H1 (cell line): ENCODE data around the gene DNAI1. TPM values are rescaled to one million over a fixed set of nuclear protein-coding genes. Genes with fewer than 3 reads are reported as not detected.

Experiments used
- PHF8 ChIP-seq: fragments of 200-600 bp; sonication (generic); conservative IDR thresholded peaks from 2 replicates; pipeline ENCODE4 v1.7.1; 2012; ENCODE audit warnings: low read depth, mild to moderate bottlenecking, inconsistent platforms, low read length, moderate library complexity
- POU5F1 ChIP-seq: IDR thresholded peaks from 2 replicates; pipeline ENCODE4 v1.6.1; 2011; ENCODE audit warnings: low read depth, mild to moderate bottlenecking, low read length, moderate library complexity
- RXRA ChIP-seq: IDR thresholded peaks from 2 replicates; pipeline ENCODE4 v1.6.1; 2011; ENCODE audit warnings: low read depth, mild to moderate bottlenecking, low read length, moderate library complexity; ENCODE audit not compliant: insufficient read depth
- TAF1 ChIP-seq: IDR thresholded peaks from 2 replicates; pipeline ENCODE4 v1.6.1; 2011; ENCODE audit warnings: mild to moderate bottlenecking, low read depth, low read length
- polyA plus RNA-seq, 7 experiments: library from polyadenylated mRNA; depleted of rRNA in 3 of 7; stranded (reverse) in 5 of 7; unstranded in 2 of 7; fragments of >200 nt in 5 of 7; fragments of 200-250 nt in 2 of 7; gene quantifications; 1 replicate in 5 of 7; 2 replicates in 1 of 7; 4 replicates in 1 of 7; pipeline versions ENCODE4 v1.2.1 to v1.2.3, GENCODE V29; 2011 to 2013; ENCODE audit warnings: missing spikeins in 2 of 7, mixed read lengths in 2 of 7
- total RNA-seq: library from RNA; stranded (reverse); fragmentation: NEBNext Ultra II Directional; extraction: Animal tissue kit (Norgen Biotek cat#: 25700); gene quantifications from 2 replicates; pipeline ENCODE4 v1.2.1, GENCODE V29; 2021
- TF ChIP-seq, protein P1 (sequence below): fragments of 300-600 bp; sonication (generic); IDR thresholded peaks from 2 replicates; pipeline ENCODE4 v1.7.1; 2012; ENCODE audit warnings: low read length, moderate library complexity, mild to moderate bottlenecking, inconsistent platforms; ENCODE audit not compliant: insufficient replicate concordance

DNAI1 gene
- total and polyA plus RNA-seq, 2 of the 8 experiments (the other 6 are each of a cell fraction or from before 2014, with no cell fraction given) = 0.37 to 0.54 TPM

DNA sequence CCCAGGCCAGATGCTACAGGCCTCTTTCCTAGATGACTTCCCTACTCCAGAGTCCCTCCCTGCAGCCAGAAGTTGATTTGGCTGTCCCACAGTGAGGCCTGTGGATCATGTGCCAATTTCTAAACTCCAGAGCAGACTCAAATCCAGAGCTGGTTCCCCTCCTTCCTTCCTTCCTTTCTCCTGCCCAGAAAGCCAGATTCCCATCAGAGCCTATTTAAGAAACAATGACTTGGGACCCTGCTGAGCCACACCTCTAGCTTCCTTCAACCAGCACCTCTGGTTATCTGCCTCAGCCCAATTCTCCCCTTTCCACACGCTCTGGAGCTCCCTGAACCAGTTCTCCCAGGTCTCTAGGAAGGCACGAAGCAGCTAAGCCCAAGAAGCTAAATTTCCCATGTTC is 7.5 kb upstream of the DNAI1 start (continued):
- TF ChIP-seq, protein P1, sequence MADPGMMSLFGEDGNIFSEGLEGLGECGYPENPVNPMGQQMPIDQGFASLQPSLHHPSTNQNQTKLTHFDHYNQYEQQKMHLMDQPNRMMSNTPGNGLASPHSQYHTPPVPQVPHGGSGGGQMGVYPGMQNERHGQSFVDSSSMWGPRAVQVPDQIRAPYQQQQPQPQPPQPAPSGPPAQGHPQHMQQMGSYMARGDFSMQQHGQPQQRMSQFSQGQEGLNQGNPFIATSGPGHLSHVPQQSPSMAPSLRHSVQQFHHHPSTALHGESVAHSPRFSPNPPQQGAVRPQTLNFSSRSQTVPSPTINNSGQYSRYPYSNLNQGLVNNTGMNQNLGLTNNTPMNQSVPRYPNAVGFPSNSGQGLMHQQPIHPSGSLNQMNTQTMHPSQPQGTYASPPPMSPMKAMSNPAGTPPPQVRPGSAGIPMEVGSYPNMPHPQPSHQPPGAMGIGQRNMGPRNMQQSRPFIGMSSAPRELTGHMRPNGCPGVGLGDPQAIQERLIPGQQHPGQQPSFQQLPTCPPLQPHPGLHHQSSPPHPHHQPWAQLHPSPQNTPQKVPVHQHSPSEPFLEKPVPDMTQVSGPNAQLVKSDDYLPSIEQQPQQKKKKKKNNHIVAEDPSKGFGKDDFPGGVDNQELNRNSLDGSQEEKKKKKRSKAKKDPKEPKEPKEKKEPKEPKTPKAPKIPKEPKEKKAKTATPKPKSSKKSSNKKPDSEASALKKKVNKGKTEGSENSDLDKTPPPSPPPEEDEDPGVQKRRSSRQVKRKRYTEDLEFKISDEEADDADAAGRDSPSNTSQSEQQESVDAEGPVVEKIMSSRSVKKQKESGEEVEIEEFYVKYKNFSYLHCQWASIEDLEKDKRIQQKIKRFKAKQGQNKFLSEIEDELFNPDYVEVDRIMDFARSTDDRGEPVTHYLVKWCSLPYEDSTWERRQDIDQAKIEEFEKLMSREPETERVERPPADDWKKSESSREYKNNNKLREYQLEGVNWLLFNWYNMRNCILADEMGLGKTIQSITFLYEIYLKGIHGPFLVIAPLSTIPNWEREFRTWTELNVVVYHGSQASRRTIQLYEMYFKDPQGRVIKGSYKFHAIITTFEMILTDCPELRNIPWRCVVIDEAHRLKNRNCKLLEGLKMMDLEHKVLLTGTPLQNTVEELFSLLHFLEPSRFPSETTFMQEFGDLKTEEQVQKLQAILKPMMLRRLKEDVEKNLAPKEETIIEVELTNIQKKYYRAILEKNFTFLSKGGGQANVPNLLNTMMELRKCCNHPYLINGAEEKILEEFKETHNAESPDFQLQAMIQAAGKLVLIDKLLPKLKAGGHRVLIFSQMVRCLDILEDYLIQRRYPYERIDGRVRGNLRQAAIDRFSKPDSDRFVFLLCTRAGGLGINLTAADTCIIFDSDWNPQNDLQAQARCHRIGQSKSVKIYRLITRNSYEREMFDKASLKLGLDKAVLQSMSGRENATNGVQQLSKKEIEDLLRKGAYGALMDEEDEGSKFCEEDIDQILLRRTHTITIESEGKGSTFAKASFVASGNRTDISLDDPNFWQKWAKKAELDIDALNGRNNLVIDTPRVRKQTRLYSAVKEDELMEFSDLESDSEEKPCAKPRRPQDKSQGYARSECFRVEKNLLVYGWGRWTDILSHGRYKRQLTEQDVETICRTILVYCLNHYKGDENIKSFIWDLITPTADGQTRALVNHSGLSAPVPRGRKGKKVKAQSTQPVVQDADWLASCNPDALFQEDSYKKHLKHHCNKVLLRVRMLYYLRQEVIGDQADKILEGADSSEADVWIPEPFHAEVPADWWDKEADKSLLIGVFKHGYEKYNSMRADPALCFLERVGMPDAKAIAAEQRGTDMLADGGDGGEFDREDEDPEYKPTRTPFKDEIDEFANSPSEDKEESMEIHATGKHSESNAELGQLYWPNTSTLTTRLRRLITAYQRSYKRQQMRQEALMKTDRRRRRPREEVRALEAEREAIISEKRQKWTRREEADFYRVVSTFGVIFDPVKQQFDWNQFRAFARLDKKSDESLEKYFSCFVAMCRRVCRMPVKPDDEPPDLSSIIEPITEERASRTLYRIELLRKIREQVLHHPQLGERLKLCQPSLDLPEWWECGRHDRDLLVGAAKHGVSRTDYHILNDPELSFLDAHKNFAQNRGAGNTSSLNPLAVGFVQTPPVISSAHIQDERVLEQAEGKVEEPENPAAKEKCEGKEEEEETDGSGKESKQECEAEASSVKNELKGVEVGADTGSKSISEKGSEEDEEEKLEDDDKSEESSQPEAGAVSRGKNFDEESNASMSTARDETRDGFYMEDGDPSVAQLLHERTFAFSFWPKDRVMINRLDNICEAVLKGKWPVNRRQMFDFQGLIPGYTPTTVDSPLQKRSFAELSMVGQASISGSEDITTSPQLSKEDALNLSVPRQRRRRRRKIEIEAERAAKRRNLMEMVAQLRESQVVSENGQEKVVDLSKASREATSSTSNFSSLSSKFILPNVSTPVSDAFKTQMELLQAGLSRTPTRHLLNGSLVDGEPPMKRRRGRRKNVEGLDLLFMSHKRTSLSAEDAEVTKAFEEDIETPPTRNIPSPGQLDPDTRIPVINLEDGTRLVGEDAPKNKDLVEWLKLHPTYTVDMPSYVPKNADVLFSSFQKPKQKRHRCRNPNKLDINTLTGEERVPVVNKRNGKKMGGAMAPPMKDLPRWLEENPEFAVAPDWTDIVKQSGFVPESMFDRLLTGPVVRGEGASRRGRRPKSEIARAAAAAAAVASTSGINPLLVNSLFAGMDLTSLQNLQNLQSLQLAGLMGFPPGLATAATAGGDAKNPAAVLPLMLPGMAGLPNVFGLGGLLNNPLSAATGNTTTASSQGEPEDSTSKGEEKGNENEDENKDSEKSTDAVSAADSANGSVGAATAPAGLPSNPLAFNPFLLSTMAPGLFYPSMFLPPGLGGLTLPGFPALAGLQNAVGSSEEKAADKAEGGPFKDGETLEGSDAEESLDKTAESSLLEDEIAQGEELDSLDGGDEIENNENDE = no peak
- TF ChIP-seq RXRA (no peak), TAF1 (no peak), PHF8 (no peak), POU5F1 (no peak)
- TF ChIP-seq, all 59 proteins: peak for 0
